Ecto neural progenitor cell (in vitro differentiated cells): ENCODE data around the gene AP1AR.
"Not testable (repeated sequence)": the region's sequence is repeated elsewhere in the genome, so short reads cannot be mapped to it uniquely, and the experiment has no call there.

Experiments
- DNase-seq: peaks from one replicate; pipeline ENCODE4 v3.0.0-alpha.2; 2018; ENCODE audit warnings: low spot score

Gene AP1AR

DNA sequence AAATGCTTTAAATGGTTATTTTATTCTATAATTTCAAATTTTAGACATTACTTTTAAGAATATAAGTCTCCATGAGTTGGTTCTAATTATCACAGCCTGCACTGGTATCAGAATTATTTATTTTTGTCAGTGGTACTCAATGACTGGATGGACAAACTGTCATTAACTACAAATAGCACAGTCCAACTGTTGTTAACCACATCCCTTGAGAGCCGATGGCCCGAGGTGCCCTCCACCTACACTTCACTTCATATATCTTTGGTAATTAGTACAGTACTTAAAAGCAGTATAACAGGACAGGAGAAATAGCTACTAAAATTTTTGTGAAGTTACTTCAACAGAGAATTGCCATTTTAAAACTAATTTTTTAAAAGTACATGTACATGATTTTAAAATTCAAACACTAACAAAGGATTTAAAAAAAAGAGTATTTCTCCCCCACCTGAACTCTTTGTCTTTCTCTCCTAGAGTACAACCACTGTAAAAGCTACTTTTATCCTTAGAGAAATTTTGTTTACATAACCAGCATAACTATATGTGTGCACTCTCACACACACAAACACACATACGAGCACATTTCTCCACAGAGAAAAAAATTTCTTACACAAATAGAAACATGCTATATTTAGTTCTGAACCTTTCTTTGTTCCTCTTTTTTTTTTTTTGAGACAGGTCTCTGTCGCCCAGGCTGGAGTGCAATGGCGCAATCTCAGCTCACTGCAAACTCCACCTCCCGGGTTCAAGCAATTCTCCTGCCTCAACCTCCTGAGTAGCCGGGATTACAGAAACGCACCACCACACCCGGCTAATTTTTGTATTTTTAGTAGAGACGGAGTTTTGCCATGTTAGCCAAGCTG is 47.7 kb downstream of the AP1AR start:
- no peak for DNase-seq

DNA sequence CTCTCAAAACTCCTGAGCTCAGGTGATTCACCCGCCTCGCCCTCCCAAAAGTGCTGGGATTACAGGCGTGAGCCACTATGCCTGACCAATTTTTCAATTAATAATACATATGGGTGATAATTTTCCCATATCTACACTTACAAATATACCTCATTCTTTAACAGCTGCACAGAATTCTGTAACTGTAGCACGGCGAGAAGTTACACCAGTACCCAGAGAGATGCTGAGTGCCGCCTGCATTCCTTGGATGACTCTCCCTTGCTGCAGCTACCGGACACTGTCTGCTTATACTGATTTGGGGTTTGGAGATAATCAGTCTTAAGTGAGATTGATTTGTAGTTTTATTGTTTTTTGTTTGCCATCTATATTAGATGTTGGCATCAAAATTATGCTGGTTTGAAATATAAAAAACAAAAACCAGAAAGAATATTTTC is 48.3 kb downstream of the AP1AR start:
- no peak for DNase-seq

DNA sequence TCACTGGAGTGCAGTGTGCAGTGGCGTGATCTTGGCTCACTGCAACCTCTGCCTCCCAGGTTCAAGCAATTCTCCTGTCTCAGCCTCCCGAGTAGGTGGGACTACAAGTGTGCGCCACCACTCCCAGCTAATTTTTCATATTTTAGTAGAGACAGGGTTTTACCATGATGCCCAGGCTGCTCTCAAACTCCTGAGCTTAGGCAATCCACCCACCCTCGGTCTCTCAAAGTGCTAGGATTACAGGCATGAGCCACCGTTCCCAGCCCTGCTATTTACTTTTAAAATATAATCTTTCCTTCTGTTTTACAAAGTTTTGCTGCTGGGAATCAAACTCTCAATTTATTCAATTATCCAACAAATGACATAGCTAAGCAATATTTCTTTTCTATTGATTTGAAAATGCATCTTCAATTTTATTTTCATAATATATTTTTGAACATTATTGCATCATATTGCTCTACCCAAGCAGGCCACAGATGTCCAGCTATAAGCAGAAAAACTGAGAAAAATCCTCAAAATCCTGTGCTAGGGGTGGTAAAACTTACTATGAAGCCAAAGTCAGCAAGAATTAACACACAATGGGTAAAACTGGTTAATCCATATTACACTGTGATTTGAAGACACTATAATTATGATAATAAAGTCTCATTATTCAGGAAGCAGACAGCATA is 48.9 kb downstream of the AP1AR start:
- no peak for DNase-seq

DNA sequence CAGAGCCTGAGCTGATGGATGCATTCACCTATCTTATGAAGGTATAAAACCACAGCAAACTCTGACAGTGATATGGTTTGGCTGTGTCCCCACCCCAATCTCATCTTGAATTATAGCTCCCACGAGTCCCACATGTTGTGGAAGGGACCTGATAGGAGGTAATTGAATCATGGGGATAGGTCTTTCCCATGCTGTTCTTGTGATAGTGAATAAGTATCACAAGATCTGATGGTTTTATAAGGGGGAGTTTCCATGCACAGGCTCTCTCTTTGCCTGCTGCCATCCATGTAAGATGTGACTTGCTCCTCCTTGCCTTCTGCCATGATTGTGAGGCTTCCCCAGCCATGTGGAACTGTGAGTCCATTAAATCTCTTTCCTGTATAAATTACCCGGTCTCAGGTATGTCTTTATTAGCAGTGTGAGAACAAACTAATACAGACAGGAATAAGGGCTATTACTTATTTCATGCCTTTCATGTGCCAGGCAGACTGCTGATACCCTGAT is 50.4 kb downstream of the AP1AR start:
- DNase-seq, result not testable (repeated sequence)

DNA sequence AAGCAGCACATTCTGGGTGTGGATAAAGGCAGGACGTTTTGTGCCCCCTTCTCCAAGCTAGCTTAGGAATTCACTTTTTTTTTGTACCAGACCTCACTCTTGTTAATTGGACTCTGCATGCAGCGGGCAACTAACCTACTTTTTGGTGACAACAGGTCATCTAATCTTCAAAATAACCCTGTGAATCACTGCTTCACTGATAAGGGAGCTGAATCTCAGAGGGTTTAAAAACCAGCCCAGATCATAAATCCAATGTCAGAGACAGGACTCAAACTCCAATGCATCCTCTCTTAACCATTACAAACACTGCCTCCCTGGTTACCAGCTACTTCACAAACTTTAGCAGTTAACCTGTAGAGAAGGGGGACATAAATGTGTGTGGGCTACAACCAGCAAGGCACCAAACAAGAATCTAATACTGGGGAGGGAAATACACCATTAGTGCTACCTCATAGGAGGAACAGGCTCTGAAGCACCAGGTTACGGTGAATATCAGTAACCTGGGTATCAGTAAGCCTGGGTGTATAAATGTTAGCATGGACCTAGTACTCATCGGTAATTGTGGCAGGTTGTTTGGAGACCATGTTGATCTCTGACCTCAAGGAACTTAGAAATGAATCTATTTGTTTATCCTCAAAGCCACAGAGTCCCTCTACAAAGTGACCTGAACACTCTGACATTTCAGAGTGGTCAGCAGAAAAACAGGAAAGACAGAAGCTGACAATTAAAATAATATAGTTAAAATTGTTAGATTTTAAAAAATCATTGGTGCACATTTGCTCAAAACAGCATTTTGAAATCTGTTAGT is 51.5 kb downstream of the AP1AR start:
- no peak for DNase-seq

DNA sequence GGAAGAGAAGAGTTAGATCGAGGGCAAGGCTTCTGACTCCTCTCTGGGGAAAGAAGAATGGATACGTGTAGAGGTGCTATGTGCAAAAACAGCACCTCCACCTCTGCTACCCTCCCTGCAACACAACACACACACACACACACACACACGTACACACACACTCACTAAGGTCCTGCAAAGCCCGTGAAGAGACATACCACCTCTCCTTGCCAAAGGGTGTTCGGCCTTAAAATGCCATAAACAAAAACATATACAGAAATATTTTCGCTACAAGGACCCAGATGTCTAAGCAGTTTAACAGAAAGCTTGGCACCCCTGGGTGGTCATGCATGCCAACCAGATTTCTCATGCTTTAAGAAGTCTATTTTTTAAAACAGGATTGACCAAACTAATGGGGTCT is 52.6 kb downstream of the AP1AR start:
- no peak for DNase-seq

DNA sequence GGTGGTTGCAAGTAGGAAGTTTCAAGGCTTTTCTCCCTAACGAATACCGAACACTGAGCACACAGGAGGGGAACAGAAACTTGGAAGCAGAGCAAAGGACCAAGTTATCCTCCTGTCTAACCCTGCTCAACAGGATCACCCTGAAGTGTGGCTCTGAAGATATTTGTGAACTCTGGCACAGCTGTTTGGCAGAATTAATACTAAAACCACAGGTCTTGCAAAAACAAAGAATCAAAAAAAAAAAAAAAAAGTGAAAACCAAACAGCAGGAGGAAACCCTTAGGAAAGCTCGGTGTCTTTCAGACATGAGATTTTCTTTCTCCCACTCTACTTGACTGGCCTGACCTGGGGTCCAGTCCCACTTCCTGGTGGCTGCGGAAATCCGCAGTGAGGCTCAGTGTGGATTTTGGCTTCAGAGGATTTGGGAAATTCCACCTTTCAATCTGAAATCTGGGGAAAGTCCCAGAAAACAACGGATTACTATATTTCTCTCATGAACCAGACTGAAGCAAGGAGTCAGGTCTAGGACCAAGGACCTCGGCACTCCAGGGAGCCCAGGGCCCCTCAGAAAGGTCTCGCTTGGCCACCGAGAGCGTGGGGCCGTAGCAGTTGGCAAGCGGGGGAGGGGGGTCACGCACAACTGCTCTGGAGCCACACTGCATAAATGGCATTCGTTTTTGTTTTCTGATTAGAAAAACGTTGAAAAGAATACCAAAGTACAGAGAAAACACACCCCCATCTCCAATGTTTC is 53.2 kb downstream of the AP1AR start:
- no peak for DNase-seq

DNA sequence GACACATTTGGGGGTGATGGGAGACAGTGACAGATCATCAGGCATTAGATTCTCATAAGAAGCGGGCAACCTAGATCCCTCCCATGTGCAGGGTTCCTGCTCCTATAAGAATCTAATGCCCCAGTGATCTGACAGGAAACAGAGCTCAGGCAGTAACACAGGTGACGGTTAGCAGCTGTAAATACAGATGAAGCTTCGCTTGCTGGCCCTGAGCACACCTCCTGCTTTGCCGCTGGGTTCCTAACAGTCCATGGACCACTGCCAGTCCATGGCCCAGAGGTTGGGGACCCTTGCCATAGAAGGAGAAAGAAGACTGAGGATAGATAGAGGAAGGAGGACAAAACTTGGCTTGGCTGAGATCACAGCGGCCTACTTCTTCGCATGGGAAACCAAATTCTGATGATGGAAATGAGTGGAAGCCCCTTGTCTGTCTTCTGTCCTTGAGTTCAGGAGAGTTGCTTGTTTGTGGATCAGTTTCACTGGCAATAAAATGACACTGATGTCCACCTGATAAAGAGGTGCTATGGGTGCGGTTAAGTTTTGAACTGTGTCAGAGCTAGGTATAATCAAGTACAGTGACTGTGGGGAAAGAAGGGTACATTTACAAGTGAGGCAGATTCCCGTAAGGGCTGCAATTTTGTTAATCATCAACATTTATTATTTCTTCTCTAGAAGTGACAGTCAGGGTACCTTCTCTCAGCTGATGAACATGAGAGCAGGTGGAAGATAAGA is 55.8 kb downstream of the AP1AR start:
- no peak for DNase-seq

DNA sequence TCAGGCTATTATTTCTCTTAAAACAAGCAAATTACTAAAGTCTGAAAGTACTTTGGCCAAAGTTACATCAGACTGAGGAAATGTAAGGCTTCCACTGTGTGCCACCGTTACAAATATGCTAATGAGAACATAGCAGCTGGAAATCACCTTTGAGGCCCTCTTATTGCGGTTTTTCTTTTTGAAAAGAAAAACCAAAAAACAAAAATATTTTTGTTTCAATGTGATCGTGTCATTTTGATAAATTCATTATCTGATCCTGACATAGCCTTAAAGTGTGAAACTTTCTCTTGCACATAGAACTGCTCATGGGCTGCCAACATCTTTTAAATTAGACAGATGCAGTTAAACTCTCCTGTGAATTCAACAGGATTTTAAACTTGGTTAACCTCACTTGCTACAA is 56.9 kb downstream of the AP1AR start:
- no peak for DNase-seq

DNA sequence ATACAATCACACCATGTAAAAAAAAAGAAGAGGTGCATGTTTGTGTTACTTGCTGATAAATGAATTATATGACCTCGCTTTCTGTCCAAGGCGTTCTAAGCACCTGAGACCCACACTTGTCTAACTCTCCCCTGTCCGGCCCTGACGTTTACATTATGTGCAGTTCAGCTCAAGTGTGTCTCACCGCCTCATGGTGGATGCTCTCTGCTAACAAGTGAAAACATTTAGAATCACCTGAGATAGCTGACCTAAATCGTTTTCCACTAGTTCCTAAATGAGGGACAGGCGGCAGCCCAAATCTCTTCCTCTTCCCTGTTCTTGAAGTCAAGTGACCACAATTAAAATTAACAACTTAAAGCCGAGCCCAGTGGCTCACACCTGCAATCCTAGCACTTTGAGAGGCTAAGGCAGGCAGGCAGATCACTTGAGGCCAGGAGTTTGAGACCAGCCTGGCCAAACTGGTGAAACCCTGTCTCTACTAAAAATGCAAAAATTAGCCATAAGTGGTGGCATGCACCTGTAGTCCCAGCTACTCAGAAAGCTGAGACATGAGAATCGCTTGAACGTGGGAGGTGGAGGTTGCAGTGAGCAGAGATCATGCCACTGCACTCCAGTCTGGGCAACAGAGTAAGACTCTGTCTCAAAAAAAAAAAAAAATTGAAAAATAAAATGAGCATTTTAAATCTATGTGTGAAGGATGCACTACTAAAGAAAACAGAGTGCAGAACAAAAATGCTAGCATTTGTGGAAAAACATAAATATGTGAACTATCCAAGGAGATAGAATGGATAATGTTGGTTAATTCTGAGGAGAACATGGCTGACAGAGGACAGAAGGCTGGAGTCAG is 58.0 kb downstream of the AP1AR start:
- DNase-seq, result no peak

DNA sequence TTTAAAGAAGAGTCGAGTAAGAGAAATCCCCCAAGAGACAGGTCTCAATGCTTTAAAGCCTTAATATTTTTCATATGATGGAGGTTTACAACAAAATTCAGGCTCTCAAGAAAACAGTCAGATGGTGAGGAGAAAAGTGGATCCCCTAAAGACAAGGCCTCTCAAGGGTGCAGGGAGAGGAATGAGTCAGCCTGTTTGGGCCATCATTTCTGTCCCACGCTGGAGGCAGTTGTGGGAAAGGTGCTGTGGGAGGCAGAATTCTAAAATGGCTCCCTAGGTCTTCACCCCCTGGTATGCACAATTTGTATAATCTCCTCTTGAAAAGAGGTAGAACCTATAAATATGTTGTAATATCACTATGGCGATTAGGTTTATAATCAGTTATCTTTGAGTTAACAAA is 58.8 kb downstream of the AP1AR start:
- DNase-seq, result no peak

DNA sequence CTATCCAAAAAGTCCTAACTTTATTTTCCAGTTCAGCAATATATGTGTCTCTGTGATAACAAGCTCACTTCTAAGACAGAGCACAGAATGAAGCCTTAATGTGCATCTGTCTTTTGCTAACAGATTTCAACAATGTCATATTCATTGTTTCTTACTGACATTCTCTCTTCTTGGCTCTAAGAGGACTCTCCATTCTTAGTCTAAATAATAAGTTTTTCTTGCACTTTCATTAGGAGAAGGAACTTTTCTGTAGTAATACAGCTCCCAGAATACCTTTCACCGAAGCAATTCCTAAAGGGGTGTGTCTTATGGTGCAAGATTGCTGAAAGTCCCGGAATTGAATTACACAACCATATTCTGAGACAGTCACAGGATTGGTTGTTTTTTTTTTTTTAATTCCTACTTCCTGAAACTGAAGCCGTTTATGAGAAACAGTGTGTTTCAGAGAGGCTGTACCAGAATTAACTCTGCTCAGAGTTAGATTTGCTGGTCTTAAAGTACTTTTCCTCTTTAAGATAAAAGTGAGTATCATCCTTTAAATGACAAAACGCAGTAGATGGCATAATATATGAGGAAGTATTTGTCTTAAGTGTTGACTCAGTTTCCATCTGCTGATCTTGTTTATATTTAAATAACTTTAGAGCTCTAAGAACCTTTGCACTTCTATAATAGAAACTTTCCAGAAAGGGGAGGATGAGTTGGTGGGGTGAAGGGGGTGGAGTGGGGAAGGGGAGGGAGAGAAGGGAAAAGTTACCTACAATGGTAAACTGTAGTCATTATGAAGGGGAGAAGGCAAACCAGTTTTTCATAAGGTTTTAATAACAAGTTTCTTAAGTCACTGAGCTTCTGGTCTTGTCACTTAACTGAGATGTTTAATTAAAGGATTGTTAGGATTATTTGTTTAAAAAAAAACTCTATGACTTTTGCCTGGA is 65.6 kb downstream of the AP1AR start, which contains the start of gene ALPK1:
Gene ALPK1 (plus strand): TSS at position 421 of the 932 bp plus-strand sequence.
- DNase-seq, result no peak

DNA sequence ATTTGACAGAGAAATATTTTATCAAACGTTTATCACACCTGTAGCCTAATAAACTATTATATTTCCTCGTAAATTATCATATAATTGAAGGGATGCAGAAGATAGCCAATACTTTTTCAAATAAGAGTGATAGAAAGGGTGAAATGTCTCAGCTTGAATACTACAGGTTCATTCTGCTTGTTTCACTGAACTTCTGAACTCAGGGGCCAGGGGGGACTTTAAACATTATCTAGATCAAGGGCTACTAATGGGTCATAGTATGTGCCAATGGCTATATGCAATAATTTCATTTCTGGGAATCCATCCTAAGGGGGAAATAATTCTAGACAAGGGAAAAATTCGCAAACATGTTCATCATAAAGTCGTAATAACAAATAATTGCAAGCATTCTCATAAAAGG is 68.1 kb downstream of the AP1AR start:
- no peak for DNase-seq

DNA sequence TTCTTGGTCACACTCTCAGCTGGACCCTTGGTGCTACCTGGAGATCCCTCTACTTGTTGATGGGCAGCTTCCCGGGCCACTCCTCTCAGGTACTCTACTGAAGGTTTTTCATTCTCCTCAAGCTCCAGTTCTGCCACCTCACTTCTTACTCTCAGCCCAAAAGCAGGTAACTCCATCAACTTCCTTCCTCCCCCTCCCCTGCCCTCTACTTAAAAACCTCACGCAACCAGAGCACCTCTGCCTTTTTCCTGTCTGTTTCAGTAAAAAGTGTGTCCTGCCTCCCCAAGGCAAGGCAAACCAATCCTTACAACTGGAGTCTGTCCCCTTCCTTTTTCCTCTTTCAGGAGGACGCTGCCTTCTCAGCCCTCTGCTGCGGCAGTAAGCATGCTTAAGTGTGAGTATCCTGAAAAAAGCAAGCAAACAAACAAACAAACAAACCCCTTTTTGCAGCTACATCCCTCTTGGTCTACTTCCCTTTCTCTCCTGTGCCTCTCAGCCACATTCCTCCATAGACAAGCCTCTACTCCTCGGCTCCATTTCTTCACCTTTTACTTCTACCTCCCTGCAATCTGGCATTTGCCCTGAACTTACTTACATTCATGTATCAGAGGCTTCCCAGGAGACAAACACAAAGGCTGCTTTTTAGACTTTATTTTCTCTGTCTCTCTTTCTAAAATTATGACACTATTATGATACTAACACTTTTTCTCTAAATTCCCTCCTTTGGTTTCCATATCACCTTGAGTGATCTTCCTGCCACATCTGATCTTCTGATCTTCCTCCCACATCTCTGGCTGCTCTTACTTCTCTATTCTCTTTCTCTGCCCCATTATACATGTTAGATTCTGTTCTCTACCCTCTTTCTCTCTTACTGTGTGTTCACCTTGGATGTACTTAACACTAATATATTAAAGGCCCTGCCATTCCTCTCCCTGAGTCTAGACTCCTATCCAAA is 71.0 kb downstream of the AP1AR start:
- no peak for DNase-seq

DNA sequence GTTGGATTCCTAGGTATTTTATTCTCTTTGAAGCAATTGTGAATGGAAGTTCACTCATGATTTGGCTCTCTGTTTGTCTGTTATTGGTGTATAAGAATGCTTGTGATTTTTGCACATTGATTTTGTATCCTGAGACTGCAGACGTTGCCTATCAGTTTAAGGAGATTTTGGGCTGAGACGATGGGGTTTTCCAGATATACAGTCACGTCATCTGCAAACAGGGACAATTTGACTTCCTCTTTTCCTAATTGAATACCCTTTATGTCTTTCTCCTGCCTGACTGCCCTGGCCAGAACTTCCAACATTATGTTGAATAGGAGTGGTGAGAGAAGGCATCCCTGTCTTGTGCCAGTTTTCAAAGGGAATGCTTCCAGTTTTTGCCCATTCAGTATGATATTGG is 73.9 kb downstream of the AP1AR start:
- not testable (repeated sequence) for DNase-seq

DNA sequence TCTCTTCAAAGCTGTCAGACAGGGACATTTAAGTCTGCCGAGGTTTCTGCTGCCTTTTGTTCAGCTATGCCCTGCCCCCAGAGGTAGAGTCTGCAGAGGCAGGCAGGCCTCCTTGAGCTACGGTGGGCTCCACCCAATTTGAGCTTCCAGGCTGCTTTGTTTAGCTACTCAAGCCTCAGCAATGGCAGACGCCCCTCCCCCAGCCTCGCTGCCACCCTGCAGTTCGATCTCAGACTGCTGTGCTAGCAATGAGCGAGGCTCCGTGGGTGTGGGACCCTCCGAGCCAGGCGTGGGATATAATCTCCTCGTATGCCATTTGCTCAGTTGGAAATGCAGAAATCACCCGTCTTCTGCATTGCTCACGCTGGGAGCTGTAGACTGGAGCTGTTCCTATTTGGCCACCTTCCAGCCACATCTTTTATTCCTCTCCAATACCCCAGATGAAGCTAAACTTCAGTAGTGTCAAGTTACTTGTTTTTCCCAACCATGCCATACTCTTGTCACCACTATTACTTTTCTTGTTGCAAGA is 77.7 kb downstream of the AP1AR start:
- DNase-seq, result peak; percentile 60

DNA sequence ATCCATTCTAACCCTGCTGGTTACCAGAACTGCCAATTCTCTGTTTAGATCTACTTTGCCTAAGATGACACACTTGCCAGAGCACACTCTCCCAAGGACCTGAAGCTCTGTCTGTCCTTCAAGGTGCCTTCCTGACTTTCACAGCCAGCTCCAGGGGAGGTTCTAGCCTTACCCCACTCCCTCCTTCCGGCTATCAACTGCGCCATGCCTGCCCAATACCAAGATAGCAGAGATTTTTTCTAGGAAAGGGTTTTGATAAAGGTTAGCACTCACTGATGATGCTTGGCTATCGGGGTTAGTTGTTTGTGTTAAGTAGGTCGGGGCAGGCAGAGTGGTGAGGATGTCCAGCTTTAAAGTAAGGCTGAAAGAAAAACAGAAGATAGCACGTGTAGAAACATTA is 79.9 kb downstream of the AP1AR start:
- no peak for DNase-seq
